ENCODE data around the gene FHOD1. TPM values are rescaled to one million over a fixed set of nuclear protein-coding genes. Genes with fewer than 3 reads are reported as not detected.

FHOD1 gene
- total RNA-seq, 2 experiments from 2014 or later: 16.5 to 55.0 TPM

DNA sequence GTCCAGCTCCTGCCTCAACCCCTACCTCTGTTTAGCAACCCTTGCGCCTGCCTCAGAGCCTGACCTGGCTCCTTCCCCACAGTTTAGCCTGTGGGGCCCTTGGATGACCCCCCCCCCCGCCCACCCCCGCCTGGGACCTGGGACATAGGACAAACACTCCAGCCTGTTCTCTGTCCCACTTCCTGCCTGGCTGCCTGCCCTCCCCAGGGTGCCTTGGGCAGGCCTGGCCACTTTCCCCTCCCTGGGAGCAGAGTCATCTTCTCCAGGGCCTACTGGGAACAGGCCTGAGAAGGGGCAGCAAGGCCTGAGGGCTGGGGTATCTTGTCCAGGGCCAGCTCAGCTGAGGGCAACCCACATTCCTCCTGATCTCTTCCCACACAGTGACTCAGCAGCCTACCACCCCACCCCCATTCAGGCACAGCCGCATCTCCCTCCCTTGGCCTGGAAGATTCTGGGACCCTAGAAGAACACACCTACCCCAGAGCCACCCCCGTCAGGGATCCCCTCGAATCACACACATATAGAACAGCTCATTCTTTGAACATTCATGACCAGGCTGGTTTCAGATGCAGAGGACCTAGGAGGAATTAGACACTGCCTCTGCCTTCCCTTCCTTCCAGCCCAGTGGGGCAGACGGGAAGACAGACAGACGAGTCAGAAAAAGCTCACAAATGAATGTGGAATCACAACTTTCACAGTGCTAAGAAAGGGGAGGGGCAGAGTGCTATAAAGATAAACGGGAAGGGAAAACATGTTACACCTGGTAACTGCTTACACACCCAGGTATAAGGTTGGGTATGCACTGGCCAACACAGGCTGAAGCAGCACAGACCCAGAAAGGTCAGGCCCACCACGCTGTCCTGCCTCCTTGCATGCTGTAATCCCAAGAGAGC is 6.0 kb downstream of the FHOD1 start:
- ChIA-PET POLR2A (interaction anchor here (0.7 to 1.6 kb wide), 3 partner anchors 14 to 289 kb away, joined by 3 to 9 read pairs (median 5); partner anchors contain the start of gene TMEM208), CTCF (ENCODE audit: unreplicated experiment) (interaction anchor here (2.2 kb wide), 1 partner anchor 14 kb away, joined by 6 read pairs; the partner anchor contains the start of gene TMEM208)
- Histone ChIP-seq H3K9me2 (ENCODE audit: insufficient read depth, low read length) (no peaks in the 10 kb centered on the region), H3K27ac (ENCODE audit: low read depth, low read length, poor library complexity, severe bottlenecking) (no peak overlapping the region), H2AFZ (ENCODE audit: low read length) (no peak overlapping the region), H3K9me3 (ENCODE audit: low read length) (no peaks in the 10 kb centered on the region), H3K36me3 (ENCODE audit: insufficient read depth, low read length) (peaks cover 14% of the 10 kb centered on the region; the same call in 1 of the 2 replicates), H4K20me1 (ENCODE audit: insufficient read depth, low read length) (no peaks in the 10 kb centered on the region), H3K4me2 (ENCODE audit: low read length) (no peak overlapping the region), H3K4me1 (ENCODE audit: insufficient read depth, low read length, poor library complexity, severe bottlenecking) (peaks cover 50% of the 10 kb centered on the region), H3K4me3 (ENCODE audit: low read depth, low read length, poor library complexity, severe bottlenecking) (no peak overlapping the region), H3K79me2 (ENCODE audit: insufficient read depth, low read depth, low read length) (no peaks in the 10 kb centered on the region; the same call in 1 of the 2 replicates)
- intact Hi-C loops (cut with micrococcal nuclease; ENCODE audit: unreplicated experiment): no loop called here
- no peak for DNase-seq (ENCODE audit: low spot score)
- TF ChIP-seq, protein P1, sequence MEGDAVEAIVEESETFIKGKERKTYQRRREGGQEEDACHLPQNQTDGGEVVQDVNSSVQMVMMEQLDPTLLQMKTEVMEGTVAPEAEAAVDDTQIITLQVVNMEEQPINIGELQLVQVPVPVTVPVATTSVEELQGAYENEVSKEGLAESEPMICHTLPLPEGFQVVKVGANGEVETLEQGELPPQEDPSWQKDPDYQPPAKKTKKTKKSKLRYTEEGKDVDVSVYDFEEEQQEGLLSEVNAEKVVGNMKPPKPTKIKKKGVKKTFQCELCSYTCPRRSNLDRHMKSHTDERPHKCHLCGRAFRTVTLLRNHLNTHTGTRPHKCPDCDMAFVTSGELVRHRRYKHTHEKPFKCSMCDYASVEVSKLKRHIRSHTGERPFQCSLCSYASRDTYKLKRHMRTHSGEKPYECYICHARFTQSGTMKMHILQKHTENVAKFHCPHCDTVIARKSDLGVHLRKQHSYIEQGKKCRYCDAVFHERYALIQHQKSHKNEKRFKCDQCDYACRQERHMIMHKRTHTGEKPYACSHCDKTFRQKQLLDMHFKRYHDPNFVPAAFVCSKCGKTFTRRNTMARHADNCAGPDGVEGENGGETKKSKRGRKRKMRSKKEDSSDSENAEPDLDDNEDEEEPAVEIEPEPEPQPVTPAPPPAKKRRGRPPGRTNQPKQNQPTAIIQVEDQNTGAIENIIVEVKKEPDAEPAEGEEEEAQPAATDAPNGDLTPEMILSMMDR (conservative IDR thresholded peaks at IDR 0.05; ENCODE audit: low read length): no peak
- TF ChIP-seq EZH2phosphoT487 (IDR thresholded peaks at IDR 0.05; ENCODE audit: borderline replicate concordance, low read depth, low read length): no peak
- BruUV-seq (replicated peaks): no TSS peak

DNA sequence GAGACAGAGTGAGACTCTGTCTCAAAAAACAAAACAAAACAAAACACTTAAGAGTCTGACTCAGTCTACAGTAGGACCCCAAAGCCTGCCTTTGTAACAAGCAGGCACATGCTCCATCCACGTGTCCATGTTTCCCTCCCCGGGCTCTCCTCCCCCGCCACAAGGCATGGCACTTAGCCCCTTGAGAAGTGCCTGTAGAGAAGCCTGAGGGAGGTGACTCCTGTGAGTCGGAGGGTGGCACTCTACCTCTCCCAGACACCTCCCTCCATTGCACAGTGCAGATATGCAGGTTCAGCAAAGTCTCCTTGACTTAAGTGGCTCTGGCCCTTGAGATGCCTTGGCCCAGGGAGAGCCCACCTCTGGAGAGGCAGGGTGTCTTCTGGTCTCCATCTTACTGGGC is 6.8 kb downstream of the FHOD1 start:
- intact Hi-C loops (cut with micrococcal nuclease; ENCODE audit: unreplicated experiment): no loop called here
- Histone ChIP-seq H2AFZ (ENCODE audit: low read length) (no peak overlapping the region), H3K9me3 (ENCODE audit: low read length) (no peaks in the 10 kb centered on the region), H3K27ac (ENCODE audit: low read depth, low read length, poor library complexity, severe bottlenecking) (no peak overlapping the region), H3K9me2 (ENCODE audit: insufficient read depth, low read length) (no peaks in the 10 kb centered on the region), H3K4me1 (ENCODE audit: insufficient read depth, low read length, poor library complexity, severe bottlenecking) (peaks cover 43% of the 10 kb centered on the region), H3K36me3 (ENCODE audit: insufficient read depth, low read length) (peaks cover 21% of the 10 kb centered on the region; the same call in 1 of the 2 replicates), H3K4me2 (ENCODE audit: low read length) (no peak overlapping the region), H3K4me3 (ENCODE audit: low read depth, low read length, poor library complexity, severe bottlenecking) (no peak overlapping the region), H4K20me1 (ENCODE audit: insufficient read depth, low read length) (no peaks in the 10 kb centered on the region), H3K79me2 (ENCODE audit: insufficient read depth, low read depth, low read length) (no peaks in the 10 kb centered on the region; the same call in 1 of the 2 replicates)
- TF ChIP-seq, protein P1 (conservative IDR thresholded peaks at IDR 0.05; ENCODE audit: low read length): no peak
- TF ChIP-seq EZH2phosphoT487 (IDR thresholded peaks at IDR 0.05; ENCODE audit: borderline replicate concordance, low read depth, low read length): no peak
- ChIA-PET CTCF (ENCODE audit: unreplicated experiment) (no interaction called here), POLR2A (interaction anchor here (0.7 kb wide), 2 partner anchors 242 to 288 kb away, joined by 3 to 9 read pairs; no protein-coding TSS in a partner anchor)
- DNase-seq (ENCODE audit: low spot score): no peak
- no TSS peak for BruUV-seq (replicated peaks)

Measured in OCI-LY7 (cell line).